HL-60 (cell line): ENCODE results near the gene BPIFA3.

ENCODE experiments used
- DNase-seq, 2 experiments: peaks; one replicate each; pipeline ENCODE4 v3.0.0-alpha.2; 2010 to 2020; ENCODE audit warnings: low read depth in 1 of 2, low spot score in 1 of 2
- H3K27ac ChIP-seq: fragments of 250-450 bp; sonication (Bioruptor Pico); replicated peaks from 2 replicates; pipeline ENCODE4 v1.5.1; 2020; ENCODE audit warnings: mild to moderate bottlenecking, moderate library complexity
- H3K27me3 ChIP-seq: fragments of 250-450 bp; sonication (Bioruptor Pico); 2 replicates; pipeline ENCODE4 v1.5.1; 2021; ENCODE audit warnings: mild to moderate bottlenecking, moderate library complexity; ENCODE audit not compliant: insufficient read depth, poor library complexity, severe bottlenecking
- H3K4me3 ChIP-seq: replicated peaks from 2 replicates; pipeline ENCODE4 v1.5.1; 2011; ENCODE audit warnings: mild to moderate bottlenecking, control low read depth, low read length; ENCODE audit not compliant: insufficient read depth
- GABPA ChIP-seq: IDR thresholded peaks from 2 replicates; pipeline ENCODE4 v1.6.1; 2012; ENCODE audit warnings: low read depth
- POLR2AphosphoS5 ChIP-seq: IDR thresholded peaks from 2 replicates; pipeline ENCODE4 v1.6.1; 2012; ENCODE audit warnings: low read depth
- SPI1 ChIP-seq: IDR thresholded peaks from 2 replicates; pipeline ENCODE4 v1.6.1; 2012; ENCODE audit warnings: low read depth, mild to moderate bottlenecking, borderline replicate concordance
- TF ChIP-seq, protein P1 (sequence below): IDR thresholded peaks from one replicate; pipeline ENCODE4 v1.5.1; 2011; ENCODE audit warnings: low read length, control low read depth, inconsistent platforms; ENCODE audit not compliant: insufficient read depth
- TF ChIP-seq, protein P2 (sequence below): IDR thresholded peaks from 2 replicates; pipeline ENCODE4 v1.6.1; 2012; ENCODE audit warnings: low read depth; ENCODE audit not compliant: insufficient replicate concordance

Gene BPIFA3

DNA sequence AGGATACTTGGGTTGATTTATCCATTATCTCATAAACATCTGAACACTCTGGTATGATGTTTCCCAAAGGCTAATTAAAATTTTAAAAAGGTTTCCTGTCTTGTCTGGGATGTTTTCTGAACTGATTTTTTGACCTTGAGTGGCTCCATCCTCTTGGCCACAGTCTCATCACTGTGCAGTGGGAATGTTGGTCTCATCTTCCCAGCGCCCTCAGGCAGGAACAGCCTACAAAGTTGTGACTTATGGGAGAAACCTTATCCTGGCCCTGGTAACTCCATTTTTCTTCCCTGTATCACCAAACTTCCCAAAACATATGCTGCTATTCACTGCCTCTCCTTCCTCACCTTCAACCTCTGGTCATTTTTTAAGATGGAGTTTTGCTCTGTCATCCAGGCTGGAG is 6.8 kb upstream of the BPIFA3 start:
- Histone ChIP-seq H3K4me3 (no peak overlapping the region), H3K27ac (no peak overlapping the region), H3K27me3 (no peaks in the 10 kb centered on the region)
- TF ChIP-seq, protein P1, sequence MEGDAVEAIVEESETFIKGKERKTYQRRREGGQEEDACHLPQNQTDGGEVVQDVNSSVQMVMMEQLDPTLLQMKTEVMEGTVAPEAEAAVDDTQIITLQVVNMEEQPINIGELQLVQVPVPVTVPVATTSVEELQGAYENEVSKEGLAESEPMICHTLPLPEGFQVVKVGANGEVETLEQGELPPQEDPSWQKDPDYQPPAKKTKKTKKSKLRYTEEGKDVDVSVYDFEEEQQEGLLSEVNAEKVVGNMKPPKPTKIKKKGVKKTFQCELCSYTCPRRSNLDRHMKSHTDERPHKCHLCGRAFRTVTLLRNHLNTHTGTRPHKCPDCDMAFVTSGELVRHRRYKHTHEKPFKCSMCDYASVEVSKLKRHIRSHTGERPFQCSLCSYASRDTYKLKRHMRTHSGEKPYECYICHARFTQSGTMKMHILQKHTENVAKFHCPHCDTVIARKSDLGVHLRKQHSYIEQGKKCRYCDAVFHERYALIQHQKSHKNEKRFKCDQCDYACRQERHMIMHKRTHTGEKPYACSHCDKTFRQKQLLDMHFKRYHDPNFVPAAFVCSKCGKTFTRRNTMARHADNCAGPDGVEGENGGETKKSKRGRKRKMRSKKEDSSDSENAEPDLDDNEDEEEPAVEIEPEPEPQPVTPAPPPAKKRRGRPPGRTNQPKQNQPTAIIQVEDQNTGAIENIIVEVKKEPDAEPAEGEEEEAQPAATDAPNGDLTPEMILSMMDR = no peak
- no peak for TF ChIP-seq GABPA
- TF ChIP-seq, protein P2, sequence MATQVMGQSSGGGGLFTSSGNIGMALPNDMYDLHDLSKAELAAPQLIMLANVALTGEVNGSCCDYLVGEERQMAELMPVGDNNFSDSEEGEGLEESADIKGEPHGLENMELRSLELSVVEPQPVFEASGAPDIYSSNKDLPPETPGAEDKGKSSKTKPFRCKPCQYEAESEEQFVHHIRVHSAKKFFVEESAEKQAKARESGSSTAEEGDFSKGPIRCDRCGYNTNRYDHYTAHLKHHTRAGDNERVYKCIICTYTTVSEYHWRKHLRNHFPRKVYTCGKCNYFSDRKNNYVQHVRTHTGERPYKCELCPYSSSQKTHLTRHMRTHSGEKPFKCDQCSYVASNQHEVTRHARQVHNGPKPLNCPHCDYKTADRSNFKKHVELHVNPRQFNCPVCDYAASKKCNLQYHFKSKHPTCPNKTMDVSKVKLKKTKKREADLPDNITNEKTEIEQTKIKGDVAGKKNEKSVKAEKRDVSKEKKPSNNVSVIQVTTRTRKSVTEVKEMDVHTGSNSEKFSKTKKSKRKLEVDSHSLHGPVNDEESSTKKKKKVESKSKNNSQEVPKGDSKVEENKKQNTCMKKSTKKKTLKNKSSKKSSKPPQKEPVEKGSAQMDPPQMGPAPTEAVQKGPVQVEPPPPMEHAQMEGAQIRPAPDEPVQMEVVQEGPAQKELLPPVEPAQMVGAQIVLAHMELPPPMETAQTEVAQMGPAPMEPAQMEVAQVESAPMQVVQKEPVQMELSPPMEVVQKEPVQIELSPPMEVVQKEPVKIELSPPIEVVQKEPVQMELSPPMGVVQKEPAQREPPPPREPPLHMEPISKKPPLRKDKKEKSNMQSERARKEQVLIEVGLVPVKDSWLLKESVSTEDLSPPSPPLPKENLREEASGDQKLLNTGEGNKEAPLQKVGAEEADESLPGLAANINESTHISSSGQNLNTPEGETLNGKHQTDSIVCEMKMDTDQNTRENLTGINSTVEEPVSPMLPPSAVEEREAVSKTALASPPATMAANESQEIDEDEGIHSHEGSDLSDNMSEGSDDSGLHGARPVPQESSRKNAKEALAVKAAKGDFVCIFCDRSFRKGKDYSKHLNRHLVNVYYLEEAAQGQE = no peak
- TF ChIP-seq SPI1 = no peak
- no peak for TF ChIP-seq POLR2AphosphoS5
- DNase-seq = no peak

DNA sequence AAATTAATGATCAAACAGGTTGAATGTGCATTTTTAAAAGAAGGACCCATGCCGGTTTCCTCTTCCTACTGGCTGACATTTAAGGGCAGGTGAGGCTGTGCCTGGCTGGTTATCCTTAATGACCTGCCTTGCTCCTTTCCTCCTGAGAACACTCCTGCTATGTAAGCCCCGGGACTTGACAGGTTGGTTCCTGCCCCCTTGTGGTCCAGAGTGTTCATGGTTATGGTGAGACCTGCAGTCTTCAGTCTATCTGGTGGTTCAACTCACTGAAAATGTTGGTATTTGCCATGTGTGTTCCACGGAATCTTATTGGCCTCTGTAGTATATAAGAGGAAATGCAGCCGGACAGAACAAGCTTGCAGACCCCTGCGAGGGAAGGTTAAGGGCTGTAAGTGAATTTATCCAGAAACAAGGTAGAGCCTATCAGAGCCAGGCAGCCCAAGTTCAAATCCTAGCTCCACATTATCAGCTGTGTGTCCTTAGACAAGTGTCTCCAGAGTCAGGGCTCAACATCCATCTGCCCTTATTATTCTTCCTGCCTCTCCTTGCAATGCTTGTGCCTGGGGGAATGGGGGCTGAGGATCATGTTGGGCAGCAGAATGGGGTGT is 5.2 kb upstream of the BPIFA3 start:
- peak; percentile 4 to 47 for DNase-seq
- TF ChIP-seq, protein P1 = peak; percentile 40
- TF ChIP-seq SPI1 = no peak

DNA sequence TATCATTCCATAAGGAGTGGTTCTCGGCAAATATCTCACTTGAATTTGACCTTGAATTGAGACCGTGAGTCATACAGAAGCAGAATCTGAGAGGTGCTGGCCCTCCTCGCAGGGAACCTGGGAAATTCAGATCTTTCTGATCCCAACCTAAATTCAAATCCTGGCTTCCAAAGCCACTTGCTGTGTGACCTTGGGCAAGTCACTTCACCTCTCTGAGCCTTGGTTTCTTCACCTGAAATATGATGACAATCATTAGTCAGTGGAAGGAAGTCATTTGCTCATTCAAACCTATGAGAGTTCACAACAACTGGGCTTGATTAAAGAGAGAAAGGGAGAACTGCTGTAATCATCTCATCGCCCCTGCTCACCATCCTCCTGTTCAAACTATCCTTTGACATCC is 7.2 kb downstream of the BPIFA3 start:
- H3K4me3 ChIP-seq = no peak overlapping the region

More for the DNA sequence above, 5.2 kb upstream of the BPIFA3 start:
- Histone ChIP-seq H3K27me3 (no peaks in the 10 kb centered on the region), H3K4me3 (no peak overlapping the region), H3K27ac (no peak overlapping the region)

More for the DNA sequence above, 7.2 kb downstream of the BPIFA3 start:
- TF ChIP-seq, protein P1 = no peak
- TF ChIP-seq, protein P2 = no peak
- no peak for TF ChIP-seq POLR2AphosphoS5
- TF ChIP-seq GABPA = no peak
- TF ChIP-seq SPI1 = no peak
- no peak for DNase-seq
- Histone ChIP-seq H3K27me3 (peaks cover 3% of the 10 kb centered on the region), H3K27ac (no peak overlapping the region)
